Activated T-cell treated with anti-CD3 and anti-CD28 coated beads for 48 hours (primary cell): ENCODE results near the gene CCNY.
A peak's percentile ranks its signal among the peaks of the same experiment; 100 is the strongest.

ENCODE experiments used
- DNase-seq: peaks from one replicate; pipeline ENCODE4 v3.0.0-alpha.2; 2020; ENCODE audit warnings: low read depth

Gene CCNY

DNA sequence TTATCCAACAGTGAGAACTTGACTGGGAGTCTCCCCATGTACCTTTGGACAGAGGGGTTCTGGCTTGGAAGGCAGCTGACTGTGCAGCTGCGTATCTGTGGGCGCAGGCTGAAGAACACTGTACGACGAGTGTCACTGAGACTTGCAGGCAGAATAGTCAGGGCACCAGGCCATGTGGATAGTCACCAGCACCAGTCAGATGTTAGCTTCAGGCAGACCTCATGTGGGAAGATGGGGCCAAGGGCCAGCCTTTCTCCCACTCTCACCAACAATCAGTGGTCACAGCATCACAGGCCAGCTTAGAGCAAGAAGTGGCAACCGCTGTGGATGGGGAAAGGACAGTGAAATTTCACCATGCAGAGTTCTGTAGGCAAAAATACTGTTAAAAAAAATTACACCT lies 225.4 kb downstream of the CCNY start:
- DNase-seq, result no peak

DNA sequence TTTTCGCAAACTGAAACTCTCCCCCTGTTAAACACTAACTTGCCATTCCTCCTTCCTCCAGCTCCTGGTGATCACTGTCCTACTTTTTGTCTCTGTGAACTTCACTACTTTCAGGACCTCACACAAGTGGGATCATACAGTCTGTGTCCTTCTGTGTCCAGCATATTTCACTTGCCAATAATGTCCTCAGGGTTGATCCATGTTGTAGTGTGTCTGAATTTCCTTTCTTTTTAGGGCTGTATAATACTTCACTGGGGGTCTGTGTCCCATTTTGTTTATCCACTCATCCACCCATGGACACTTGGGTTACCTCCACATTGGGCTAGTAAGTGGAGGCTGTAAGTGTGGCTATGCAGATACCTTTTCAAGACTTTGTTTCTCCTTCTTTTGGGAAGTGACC lies 226.1 kb downstream of the CCNY start:
- no peak for DNase-seq

DNA sequence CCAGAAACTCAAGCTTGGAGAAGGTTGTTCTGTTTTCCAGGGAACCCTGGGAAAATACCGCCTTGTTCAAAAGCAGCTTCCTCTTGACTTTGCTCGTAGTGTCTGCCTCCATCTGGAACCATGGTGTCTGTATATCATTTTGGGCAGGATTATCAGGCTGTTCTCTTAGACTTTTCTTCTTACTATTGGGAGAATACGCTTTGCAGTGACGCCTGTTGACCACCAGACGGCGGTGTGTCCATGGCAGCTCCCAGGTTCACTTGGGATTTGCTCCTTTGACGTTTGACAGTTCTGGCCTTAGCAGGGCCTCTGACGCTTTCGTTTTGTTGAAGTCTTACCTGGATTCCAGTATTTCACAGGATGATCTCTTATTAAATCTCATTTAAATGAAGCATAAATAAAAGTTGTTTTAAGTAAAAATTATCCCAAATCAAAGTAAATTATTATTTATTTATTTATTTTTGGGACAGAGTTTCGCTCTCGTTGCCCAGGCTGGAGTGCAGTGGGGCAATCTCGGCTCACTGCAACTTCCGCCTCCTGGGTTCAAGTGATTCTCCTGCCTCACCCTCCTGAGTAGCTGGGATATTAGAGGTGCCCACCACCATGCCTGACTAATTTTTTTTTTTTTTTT lies 227.1 kb downstream of the CCNY start:
- peak; percentile 29 for DNase-seq

DNA sequence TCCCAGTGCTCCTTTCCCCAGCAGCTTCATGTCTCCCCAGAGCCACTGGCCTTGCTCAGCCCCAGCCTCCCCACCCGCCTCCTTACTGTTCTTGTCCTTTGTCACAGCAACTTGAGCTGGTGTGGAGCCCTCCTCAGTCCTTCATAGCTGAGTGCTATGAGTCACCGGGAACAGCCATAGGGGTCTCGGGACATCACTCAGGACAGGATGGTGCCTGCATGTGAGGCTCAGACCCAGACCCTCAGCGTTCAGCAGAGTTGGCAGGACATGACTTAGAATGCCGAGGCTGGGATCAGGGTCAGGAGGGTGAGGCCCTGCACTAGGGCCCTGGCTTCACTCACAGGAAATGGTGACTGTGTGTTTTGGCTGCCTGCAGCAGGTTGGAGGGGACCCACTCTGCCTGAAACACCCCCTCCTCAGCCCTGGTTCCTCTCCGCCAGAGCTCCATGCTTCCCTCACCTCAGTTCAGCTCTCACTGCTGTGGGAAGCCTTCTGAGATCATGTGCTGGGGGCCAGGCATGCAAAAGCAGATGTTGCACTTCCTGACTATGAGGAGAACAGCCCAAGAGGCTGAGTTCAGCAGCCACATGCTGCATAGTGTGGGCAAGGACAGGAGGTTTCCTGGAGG lies 228.1 kb downstream of the CCNY start:
- no peak for DNase-seq

DNA sequence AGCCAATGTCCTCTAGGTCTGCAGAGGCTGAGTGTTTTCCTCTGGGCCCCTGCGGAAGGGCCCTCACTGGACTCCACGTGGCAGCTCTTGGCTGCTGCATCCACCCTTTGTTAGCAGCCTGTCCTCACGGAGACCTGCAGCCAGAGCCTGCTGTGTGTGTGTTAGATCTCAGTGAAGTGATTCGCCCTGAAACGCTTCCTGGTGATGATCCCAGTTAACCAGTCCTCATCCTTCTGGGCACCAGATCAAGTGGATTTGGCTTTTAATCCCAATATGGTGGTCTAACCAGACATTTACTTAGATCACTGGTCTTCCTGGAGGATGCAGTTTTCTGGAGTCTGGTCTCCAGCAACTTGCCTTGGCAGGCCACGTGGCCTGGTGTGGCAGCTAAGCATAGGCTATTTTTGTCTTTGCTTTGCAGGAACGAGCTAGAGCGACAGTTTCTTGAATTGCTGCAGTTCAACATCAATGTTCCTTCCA lies 229.3 kb downstream of the CCNY start:
- DNase-seq, result no peak

DNA sequence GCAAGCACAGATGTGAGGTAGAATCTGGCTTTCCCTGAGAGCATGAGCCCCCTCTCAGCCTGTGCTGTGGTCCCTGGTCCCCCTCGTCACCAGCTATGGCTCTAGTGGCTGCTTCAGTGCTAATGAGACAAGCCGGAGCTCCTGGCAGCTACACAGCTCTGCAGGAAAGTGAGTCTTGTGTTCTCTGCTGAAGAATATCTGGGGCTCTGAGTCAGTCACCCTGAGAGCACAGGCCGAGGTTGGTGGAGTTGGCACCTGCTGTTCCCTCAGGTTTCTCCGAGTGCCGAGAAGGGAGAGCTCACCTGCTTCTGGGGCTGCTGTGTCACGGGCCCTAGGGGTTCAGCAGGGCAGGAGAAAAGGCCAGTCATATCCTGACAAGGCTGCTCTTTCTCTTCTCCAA lies 231.6 kb downstream of the CCNY start:
- DNase-seq, result no peak

DNA sequence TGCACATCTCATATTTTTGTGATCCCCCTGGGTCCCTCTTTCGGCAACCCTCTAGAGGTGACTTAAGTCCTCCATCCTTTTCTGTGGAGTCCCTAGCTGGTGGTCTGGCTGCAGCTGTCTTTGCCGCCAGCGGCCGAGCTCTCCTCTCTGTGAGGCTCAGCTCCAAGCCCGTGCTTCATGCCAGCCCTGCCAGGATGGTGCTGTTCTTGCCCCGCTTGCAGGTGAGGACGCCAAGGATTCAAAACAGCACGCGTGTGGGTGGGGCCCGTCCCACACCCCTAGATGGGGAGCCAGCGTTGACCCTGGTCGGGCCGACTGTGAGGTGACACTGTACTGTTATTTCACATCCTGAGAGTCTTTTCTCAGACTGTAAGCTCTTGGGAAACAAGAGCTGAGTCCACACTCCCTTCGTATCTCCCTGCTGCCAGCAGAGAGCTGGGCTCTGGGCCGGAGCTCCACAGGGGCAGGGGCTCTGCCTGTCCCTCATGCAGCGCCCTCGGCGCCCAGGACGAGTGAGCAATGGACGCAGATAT lies 232.2 kb downstream of the CCNY start:
- no peak for DNase-seq

DNA sequence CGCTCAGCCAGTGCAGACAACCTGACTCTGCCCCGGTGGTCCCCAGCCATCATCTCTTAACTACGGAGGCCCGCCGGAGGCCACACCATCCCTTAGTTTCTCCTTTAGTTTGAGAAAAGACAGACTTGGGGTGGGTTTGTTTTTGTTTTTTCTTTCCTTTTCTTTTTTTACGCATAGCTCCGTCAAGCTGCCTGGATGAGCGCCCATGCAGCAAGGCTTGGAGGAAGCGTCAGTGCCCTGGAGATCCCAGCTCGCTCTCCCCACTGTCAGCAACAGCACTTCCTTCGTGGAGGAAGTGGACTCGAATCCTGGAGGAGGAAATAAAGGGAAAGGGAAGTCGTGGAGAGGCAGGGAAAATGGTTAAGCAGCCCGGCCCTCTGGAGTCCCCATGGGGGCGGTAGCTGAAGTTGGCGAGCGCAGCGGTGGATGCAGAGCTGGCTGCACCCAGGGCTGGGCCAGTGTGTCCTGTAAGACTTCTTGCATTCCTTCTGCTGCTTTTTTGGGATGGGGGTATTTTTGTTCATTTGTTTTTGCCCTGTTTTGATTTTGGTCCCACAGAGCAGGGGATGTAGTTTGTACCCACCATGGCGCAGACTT lies 232.9 kb downstream of the CCNY start:
- DNase-seq, result no peak

DNA sequence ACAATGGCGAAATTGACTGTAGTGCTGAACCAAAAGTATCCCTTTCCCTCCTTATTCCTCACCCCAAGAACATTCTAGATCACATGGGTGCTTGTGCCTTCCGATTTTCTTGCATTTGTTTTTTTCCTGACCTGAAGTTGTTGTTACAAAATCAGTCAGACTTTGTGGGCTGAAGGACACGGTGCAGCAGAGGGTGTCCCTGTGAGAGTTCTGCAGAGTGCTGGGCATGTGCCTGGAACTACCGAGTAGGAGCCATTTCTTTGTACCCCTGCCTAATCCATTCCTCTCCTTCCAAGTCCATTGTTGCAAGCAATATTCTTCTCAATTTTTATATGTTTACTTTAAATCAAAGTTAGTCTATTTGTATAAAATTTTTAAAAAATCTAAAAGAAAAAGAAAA lies 233.5 kb downstream of the CCNY start:
- no peak for DNase-seq

DNA sequence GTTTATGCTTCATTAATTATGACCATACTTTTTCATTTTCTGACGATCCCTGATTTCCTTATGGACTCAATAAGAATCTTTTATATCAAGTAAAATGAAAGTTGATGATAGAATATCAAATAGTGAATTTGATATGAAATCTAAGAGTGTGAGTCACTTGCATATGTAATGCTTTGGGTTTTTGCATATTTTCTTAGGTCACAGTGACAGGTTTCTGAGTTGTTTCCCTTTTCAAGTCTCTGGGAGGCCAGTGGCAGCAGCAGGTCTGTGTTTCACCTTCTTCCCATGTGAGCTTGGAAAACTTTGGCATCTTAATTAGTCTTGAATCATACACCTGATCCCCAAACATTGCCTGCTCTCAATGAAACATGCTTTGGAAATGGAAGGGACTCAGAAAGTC lies 234.1 kb downstream of the CCNY start:
- DNase-seq, result no peak

DNA sequence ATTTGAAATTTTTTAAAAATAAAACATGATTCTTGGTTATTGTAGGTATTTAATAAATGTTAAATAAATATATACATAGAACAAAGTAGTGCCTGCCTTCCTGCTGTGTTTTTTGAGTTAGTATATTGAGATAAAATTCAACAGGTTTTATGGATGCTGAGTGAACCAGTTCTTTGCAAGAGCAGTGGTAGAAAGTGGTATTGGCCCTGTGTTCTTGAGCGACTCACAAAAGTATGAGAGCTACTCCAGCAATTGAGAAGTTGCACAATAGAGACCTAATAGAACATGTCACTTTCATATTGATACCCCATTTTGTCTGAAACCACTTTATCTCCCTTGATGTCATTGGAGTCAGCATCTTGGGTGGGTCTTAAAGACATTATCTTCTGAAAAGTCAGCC lies 236.3 kb downstream of the CCNY start:
- no peak for DNase-seq

DNA sequence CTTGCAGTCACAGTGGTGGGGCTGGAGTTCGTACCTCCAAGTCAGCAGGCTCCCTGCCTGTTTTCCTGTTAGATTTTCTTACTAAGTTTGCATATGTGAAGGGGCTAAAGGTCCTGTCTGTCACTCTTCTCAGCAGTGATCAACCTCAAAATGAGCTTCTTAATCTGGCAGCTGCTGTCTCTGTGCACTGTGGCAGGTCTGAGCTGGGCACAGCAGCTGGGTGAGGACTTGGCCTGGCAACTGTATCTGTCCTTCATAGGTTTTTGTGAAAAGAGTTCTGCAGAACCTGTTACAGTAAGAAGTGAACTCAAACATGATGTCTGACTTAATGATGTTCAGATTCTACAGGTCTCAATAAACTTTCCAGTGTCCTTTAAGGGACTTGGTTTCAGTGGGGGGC lies 237.5 kb downstream of the CCNY start:
- no peak for DNase-seq

DNA sequence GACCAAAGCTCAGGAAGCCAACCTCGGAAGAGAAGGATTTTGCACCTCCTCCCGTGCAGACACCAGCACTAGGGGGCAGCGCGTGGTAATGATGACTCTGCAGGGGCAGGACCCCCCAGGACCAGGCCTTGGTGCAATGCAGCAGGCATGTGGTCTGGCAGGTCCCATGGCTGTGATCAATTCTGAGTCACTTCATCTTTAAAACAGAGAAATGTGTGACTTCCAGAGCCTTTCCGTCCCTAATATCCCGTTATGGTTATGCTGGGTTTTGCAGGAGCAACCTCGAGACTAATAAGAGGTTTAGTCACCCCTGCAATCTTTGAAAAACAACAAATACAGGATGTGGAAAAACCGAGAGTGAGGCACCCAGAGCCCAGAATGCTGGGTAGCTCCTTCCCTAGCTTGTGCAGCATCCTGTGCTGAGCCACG lies 238.6 kb downstream of the CCNY start:
- DNase-seq, result no peak

DNA sequence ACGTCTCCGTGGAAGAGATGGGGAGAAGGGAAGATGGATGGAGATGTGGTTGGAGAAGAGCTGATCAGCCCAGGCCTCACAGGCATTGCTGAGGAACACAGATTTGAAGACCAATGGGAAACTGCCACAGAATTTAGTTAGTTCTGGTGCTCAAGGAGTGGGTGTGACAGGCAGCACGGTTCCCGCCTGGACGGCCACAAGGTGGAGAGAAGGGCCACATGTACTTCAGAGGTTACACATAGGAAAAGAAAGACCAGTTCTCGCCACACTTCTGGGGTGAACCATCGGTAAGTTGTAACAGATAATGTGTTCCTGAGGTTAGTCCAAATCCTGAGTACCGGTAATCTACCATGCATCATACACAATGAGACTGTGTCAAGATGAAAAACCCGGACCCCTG lies 239.3 kb downstream of the CCNY start:
- no peak for DNase-seq

DNA sequence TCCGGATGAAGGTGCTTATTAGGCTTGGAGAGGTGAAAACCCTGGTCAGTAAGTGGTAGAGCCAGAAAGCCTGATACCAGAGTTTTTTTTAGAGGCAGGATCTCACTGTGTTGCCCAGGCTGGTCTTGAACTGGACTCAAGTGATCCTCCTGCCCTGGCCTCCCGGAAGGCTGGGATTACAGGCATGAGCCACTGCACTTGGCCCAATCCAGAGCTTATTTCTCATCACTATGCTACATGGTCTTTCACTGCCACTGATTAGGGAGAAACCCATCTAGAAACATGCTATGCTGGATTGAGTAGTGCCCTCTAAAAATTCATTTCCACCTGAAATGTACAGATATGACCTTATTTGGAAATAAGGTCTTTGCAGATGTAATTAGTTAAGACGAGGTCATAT lies 240.4 kb downstream of the CCNY start:
- DNase-seq, result no peak

DNA sequence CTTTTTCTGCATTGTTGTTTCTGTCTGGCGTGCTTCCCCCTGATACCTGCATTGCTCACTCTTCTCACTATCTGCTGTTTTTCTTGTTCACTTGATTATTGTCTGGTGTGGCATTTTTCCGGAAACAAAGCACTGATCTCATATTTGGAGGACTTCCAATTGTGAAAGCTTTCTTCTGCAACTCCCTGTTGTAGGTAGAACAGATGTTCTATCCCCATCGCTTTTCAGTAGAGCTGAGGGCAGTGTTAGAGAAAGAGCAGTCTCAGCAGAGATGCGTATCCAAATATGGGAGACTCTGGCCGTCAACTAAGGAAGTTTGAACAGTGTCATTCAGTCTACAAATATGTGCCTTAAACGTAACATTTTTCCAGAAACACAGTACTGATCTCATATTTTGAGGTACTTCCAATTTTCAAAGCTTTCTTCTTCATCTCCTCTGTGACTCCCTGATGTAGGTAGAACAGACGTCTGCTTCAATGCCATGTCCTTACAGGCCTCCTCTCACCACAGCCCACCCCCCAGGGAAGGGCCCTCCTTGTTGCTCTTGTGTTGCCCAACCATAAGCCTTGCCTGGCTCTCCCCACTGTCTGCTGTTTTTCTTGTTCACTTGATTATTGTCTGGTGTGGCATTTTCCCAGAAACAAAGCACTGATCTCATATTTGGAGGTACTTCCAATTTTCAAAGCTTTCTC lies 241.8 kb downstream of the CCNY start:
- no peak for DNase-seq

DNA sequence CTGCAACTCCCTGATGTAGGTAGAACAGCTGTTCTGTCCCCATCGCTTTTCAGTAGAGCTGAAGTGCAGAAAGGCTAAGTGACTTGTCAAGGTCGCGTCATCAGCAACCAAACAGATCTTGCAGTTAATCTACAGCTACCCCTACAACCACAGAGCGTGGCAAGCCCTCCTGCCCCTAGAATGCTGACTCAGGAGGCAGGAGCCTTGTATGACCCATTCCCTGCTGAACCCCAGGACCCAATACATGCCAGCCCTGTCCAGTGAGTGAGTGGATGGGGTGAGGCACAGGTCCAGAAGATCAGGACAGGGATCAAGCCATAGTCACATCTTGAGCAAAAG lies 242.3 kb downstream of the CCNY start:
- DNase-seq, result no peak

DNA sequence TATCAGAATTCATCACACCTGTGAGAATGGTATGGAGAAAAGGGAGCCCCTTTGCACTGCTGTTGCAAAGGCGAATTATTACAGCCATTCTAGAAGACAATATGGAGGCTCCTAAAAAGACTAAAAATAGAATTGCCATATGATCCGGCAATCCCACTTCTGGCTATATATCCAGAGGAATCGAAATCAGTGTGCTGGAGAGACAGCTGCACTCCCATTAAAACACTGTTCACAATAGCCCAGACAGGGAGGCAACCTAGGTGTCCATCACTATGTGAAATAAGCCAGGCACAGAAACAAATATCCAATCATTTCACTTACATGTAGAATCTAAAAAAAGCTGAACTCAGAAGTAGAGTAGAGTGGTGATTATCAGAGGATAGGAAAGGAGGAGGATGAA lies 242.8 kb downstream of the CCNY start:
- no peak for DNase-seq

DNA sequence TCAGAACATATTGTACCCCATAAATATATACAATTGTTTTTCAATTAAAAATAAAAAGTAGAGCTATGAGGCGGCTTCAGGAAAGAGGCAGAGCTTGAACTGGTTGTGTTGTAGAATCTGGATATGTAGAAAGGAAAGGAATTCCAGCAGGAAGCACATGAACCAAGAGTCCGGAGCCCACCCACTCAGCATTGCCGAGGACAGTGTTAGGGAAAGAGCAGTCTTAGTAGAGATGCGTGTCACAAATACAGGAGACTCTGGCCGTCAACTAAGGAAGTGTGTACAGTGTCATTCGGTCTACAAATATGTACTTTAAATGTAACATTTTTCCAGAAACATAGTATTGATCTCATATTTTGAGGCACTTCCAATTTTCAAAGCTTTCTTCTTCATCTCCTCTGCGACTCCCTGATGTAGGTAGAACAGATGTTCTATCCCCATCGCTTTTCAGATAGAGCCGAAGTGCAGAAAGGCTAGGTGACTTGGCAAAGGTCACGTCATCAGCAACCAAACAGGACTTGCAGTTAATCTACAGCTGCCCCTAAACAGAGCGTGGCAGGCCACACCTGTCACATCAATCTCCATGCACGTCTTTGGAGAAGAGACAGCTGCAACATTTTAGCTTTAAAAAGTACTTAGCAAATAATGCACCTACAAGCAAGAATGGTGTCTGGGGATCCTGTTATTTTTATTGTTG lies 243.6 kb downstream of the CCNY start:
- no peak for DNase-seq

DNA sequence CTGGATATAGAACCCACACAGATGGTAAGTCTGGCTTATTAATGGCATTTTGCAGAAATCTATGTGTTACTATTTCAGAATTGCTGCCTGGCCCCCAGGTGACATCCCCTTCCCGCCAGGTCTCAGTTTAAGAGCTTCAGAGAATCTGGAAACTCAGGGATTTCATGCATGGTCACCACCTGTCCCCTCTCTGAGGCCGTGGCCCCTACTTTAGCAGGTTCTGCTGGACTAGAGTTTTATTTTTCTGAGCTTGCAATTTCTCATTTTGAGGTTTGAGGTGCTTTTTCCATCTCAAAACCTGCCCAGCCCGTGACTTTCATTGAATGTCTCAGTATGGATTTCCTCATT lies 244.1 kb downstream of the CCNY start:
- DNase-seq, result no peak

DNA sequence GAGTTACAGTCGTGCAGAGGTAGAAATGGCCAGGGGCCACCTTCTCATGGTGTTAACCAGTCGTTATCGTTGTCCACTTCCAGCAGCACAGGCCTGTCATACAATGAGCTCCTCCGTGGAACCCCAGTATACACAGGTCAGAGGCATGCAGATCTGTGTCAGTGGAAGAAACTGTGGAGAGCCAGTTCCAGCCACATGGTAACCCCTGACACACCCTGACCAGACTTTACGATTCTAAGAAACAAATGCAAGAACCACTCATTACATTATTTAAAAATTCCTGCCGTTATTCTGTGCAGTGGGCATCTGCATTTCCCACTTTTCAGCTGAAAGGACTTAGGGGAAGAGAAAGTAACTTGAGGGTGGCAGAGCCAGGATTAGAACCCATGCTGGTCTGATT lies 245.3 kb downstream of the CCNY start:
- DNase-seq, result no peak

DNA sequence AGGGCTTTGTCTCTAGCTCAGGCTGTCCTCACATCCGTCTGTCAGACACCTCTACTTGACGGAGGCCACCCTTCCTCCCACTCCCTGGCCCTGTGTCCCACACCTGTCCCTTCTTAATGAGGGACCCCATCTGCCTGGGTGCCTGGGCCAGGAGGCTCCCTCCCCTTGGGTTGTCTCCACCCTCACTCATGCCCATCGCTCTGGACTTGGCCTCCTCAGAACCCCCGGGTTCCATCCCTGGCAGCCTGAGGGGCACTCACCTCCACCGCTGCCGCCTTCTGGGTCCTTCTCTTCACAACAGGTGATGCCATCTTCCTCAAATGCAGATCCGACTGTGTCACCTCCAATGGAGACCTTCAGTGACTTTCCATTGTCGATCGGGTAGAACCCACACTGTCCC lies 248.6 kb downstream of the CCNY start:
- no peak for DNase-seq

DNA sequence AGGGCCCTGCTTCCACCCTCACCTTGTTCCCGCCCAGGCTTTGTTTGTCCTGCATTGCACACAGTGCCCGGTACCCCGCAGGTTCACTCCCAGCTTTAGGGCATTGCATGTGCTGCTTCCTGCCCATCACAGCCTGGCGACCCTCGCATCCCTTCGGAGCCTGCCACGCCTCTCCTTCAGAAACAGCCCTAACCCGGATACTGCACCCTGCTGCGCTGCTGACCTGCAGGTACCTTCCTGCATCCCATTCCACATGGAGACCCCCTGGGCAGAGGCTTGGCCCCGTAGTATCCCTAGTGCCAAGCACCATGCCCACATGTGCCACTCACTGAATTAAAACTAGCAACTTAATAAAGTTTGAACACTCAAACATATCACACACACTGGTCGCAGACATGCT lies 249.0 kb downstream of the CCNY start:
- DNase-seq, result no peak
